HL-60 (cell line): ENCODE results near the gene ANP32B.

Experiments
- DNase-seq, 2 experiments: peaks; one replicate each; pipeline ENCODE4 v3.0.0-alpha.2; 2010 to 2020; ENCODE audit warnings: low read depth in 1 of 2, low spot score in 1 of 2
- H3K27ac ChIP-seq: fragments of 250-450 bp; sonication (Bioruptor Pico); replicated peaks from 2 replicates; pipeline ENCODE4 v1.5.1; 2020; ENCODE audit warnings: mild to moderate bottlenecking, moderate library complexity
- H3K27me3 ChIP-seq: fragments of 250-450 bp; sonication (Bioruptor Pico); 2 replicates; pipeline ENCODE4 v1.5.1; 2021; ENCODE audit warnings: mild to moderate bottlenecking, moderate library complexity; ENCODE audit not compliant: insufficient read depth, poor library complexity, severe bottlenecking
- H3K4me3 ChIP-seq: replicated peaks from 2 replicates; pipeline ENCODE4 v1.5.1; 2011; ENCODE audit warnings: mild to moderate bottlenecking, control low read depth, low read length; ENCODE audit not compliant: insufficient read depth
- CTCF ChIP-seq: IDR thresholded peaks from one replicate; pipeline ENCODE4 v1.5.1; 2011; ENCODE audit warnings: low read length, control low read depth, inconsistent platforms; ENCODE audit not compliant: insufficient read depth
- GABPA ChIP-seq: IDR thresholded peaks from 2 replicates; pipeline ENCODE4 v1.6.1; 2012; ENCODE audit warnings: low read depth
- POLR2AphosphoS5 ChIP-seq: IDR thresholded peaks from 2 replicates; pipeline ENCODE4 v1.6.1; 2012; ENCODE audit warnings: low read depth
- REST ChIP-seq: IDR thresholded peaks from 2 replicates; pipeline ENCODE4 v1.6.1; 2012; ENCODE audit warnings: low read depth; ENCODE audit not compliant: insufficient replicate concordance
- SPI1 ChIP-seq: IDR thresholded peaks from 2 replicates; pipeline ENCODE4 v1.6.1; 2012; ENCODE audit warnings: low read depth, mild to moderate bottlenecking, borderline replicate concordance

Gene ANP32B

GRCh38 chr9:97964901-97965300 is 18.2 kb upstream of the ANP32B start:
- H3K4me3 ChIP-seq, result no peak overlapping the region
- no peaks in the 10 kb centered on the region for H3K27me3 ChIP-seq
- no peak for TF ChIP-seq REST
- no peak for TF ChIP-seq GABPA
- no peak for TF ChIP-seq SPI1
- no peak for DNase-seq
- no peak overlapping the region for H3K27ac ChIP-seq

- no peaks in the 10 kb centered on the region for H3K27me3 ChIP-seq
- DNase-seq, result no peak
- no peak for TF ChIP-seq SPI1
- no peak for TF ChIP-seq CTCF
- TF ChIP-seq POLR2AphosphoS5, result no peak
- no peak for TF ChIP-seq REST
- no peak for TF ChIP-seq GABPA
- no peak overlapping the region for H3K27ac ChIP-seq
- H3K4me3 ChIP-seq, result no peak overlapping the region
Measured at GRCh38 chr9:97966493-97966892, 16.6 kb upstream of the ANP32B start.

GRCh38 chr9:97969014-97969413 is 14.1 kb upstream of the ANP32B start:
- H3K27me3 ChIP-seq, result no peaks in the 10 kb centered on the region
- H3K27ac ChIP-seq, result no peak overlapping the region
- H3K4me3 ChIP-seq, result no peak overlapping the region
- TF ChIP-seq GABPA (no peak), SPI1 (no peak), POLR2AphosphoS5 (no peak), CTCF (no peak), REST (no peak)
- DNase-seq, result no peak

- no peak for DNase-seq
- no peaks in the 10 kb centered on the region for H3K27me3 ChIP-seq
- no peak overlapping the region for H3K4me3 ChIP-seq
- TF ChIP-seq CTCF (no peak), POLR2AphosphoS5 (no peak), GABPA (no peak), SPI1 (no peak), REST (no peak)
- no peak overlapping the region for H3K27ac ChIP-seq
Measured at GRCh38 chr9:97970165-97970564, 13.0 kb upstream of the ANP32B start.
